HepG2 (cell line): ENCODE results near the gene HAUS2.

ENCODE experiments used
- CEBPG ChIP-seq: IDR thresholded peaks from 2 replicates; pipeline ENCODE4 v1.6.1; 2016
- WIZ ChIP-seq: sonication (generic); formaldehyde crosslinking; IDR thresholded peaks from 2 replicates; pipeline ENCODE4 v1.5.1; 2020; ENCODE audit warnings: mild to moderate bottlenecking, missing genetic modification reagents
- ZNF234 ChIP-seq: sonication (generic); formaldehyde crosslinking; conservative IDR thresholded peaks from 2 replicates; pipeline ENCODE4 v1.5.1; 2020; ENCODE audit warnings: mild to moderate bottlenecking, missing genetic modification reagents

DNA sequence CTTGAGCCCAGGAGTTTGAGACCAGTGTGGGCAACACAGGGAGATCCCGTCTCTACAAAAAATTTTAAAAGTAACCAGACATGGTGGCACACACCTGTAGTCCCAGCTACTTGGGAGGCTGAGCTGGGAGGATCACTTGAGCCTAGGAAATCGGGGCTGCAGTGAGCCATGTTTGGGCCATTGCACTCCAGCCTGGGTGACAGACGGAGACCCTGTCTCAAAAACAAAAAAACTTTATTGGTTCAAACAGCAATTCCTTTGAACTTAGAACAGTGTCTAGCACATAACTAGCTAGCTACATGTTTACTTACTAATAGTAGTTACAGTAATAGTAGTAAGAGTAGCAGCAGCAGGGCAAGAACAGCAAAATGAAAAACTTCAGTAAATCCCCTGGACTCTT, 10.1 kb downstream of the HAUS2 start:
- no peak for TF ChIP-seq WIZ (CRISPR knock-in tag)
- no peak for TF ChIP-seq ZNF234 (CRISPR knock-in tag)
- TF ChIP-seq CEBPG (CRISPR knock-in tag): no peak
